GM18508 (cell line): ENCODE data around the gene SLC22A6.

Experiments
- ATAC-seq: cut with Tn5 transposase; IDR thresholded peaks from one replicate; pipeline ENCODE4 v1.9.1; 2021; ENCODE audit warnings: moderate number of reproducible peaks; ENCODE audit not compliant: insufficient read depth, unreplicated experiment

The SLC22A6 gene

GRCh38 chr11:62984451-62984991 is at the start of gene SLC22A6:
Gene SLC22A6 (minus strand): TSS chr11:62984967. CDS start chr11:62984690, 277 bp downstream.
- ATAC-seq: no peak

- ATAC-seq: no peak
These were observed 47.7 kb upstream of the SLC22A6 start for GRCh38 chr11:63032457-63032856.

- ATAC-seq: no peak
These were observed 39.3 kb upstream of the SLC22A6 start for GRCh38 chr11:63023841-63024648.

- ATAC-seq: no peak
These were observed 38.6 kb upstream of the SLC22A6 start for GRCh38 chr11:63023222-63023814.

GRCh38 chr11:63022441-63022840 is 37.7 kb upstream of the SLC22A6 start:
- no peak for ATAC-seq

GRCh38 chr11:63020671-63021291 is 36.0 kb upstream of the SLC22A6 start:
- no peak for ATAC-seq

GRCh38 chr11:63019506-63019905 is 34.7 kb upstream of the SLC22A6 start:
- no peak for ATAC-seq

GRCh38 chr11:63017306-63017974 is 32.7 kb upstream of the SLC22A6 start:
- ATAC-seq: no peak

GRCh38 chr11:63015521-63016215 is 30.9 kb upstream of the SLC22A6 start, which contains the start of gene SLC22A8:
Gene SLC22A8 (minus strand): TSS chr11:63015841. CDS start chr11:63014958, 883 bp downstream.
- ATAC-seq: no peak

- ATAC-seq: no peak
These were observed 29.8 kb upstream of the SLC22A6 start for GRCh38 chr11:63014408-63015055.

- ATAC-seq: no peak
These were observed 28.1 kb upstream of the SLC22A6 start for GRCh38 chr11:63012839-63013238.

- ATAC-seq: no peak
These were observed 27.7 kb upstream of the SLC22A6 start for GRCh38 chr11:63012430-63012829.

- no peak for ATAC-seq
These were observed 26.2 kb upstream of the SLC22A6 start for GRCh38 chr11:63010934-63011439.

GRCh38 chr11:63007920-63008319 is 23.2 kb upstream of the SLC22A6 start:
- ATAC-seq: no peak

GRCh38 chr11:63001456-63001855 is 16.7 kb upstream of the SLC22A6 start:
- ATAC-seq: no peak

- no peak for ATAC-seq
These were observed 14.9 kb upstream of the SLC22A6 start for GRCh38 chr11:62999649-63000048.

- ATAC-seq: no peak
These were observed 14.4 kb upstream of the SLC22A6 start for GRCh38 chr11:62999156-62999555.

- no peak for ATAC-seq
These were observed 11.5 kb upstream of the SLC22A6 start for GRCh38 chr11:62996271-62996670.

GRCh38 chr11:62994775-62995174 is 10.0 kb upstream of the SLC22A6 start:
- ATAC-seq: no peak
